HG02798 (cell line): Measurements from ENCODE around the gene POLD2.

Experiments used
- ATAC-seq: cut with Tn5 transposase; IDR thresholded peaks from one replicate; pipeline ENCODE4 v1.9.1; 2021; ENCODE audit warnings: mild to moderate bottlenecking; ENCODE audit not compliant: unreplicated experiment, poor library complexity

POLD2 gene

GRCh38 chr7:44086627-44087026 lies 36.7 kb downstream of the POLD2 start:
- no peak for ATAC-seq

- ATAC-seq, result no peak
These were observed 37.8 kb downstream of the POLD2 start for GRCh38 chr7:44085546-44085945.

- no peak for ATAC-seq
These were observed 38.6 kb downstream of the POLD2 start for GRCh38 chr7:44084701-44085100.

GRCh38 chr7:44083796-44084195 lies 39.6 kb downstream of the POLD2 start:
- no peak for ATAC-seq

GRCh38 chr7:44082541-44083207 lies 40.7 kb downstream of the POLD2 start:
- ATAC-seq, result peak; percentile 96

GRCh38 chr7:44081266-44081748 lies 42.0 kb downstream of the POLD2 start:
- ATAC-seq, result no peak

GRCh38 chr7:44080686-44081265 lies 42.6 kb downstream of the POLD2 start:
- no peak for ATAC-seq

- no peak for ATAC-seq
These were observed 43.2 kb downstream of the POLD2 start for GRCh38 chr7:44080118-44080517.

- ATAC-seq, result no peak
These were observed 43.9 kb downstream of the POLD2 start for GRCh38 chr7:44079331-44080021.

GRCh38 chr7:44078521-44078920 lies 44.8 kb downstream of the POLD2 start:
- ATAC-seq, result no peak

- ATAC-seq, result no peak
These were observed 45.7 kb downstream of the POLD2 start for GRCh38 chr7:44077681-44078091.

- no peak for ATAC-seq
These were observed 46.3 kb downstream of the POLD2 start for GRCh38 chr7:44077061-44077460.

GRCh38 chr7:44076101-44076895 lies 47.0 kb downstream of the POLD2 start:
- ATAC-seq, result no peak

GRCh38 chr7:44075296-44076075 lies 47.9 kb downstream of the POLD2 start:
- ATAC-seq, result no peak

GRCh38 chr7:44074349-44074695 lies 49.0 kb downstream of the POLD2 start:
- ATAC-seq, result no peak

- ATAC-seq, result peak; percentile 69
These were observed 49.5 kb downstream of the POLD2 start for GRCh38 chr7:44073664-44074348.

- ATAC-seq, result no peak
These were observed 50.8 kb downstream of the POLD2 start for GRCh38 chr7:44072364-44073231.

GRCh38 chr7:44071726-44072363 lies 51.5 kb downstream of the POLD2 start:
- ATAC-seq, result no peak
